Neural cell (in vitro differentiated cells): Measurements from ENCODE around the gene RPL35A. TPM values are rescaled to one million over a fixed set of nuclear protein-coding genes. Genes with fewer than 3 reads are reported as not detected.

Experiments used
- H2AFZ ChIP-seq: fragments of 200-600, 300-800 bp; sonication (generic), shearing (Covaris generic); 2 replicates; pipeline ENCODE4 v1.6.0; 2014; ENCODE audit warnings: low read depth, mild to moderate bottlenecking, antibody characterized with exemption, low read length, moderate library complexity
- H3F3A ChIP-seq: fragments of 200-600 bp; shearing (Covaris generic); 2 replicates; pipeline ENCODE4 v1.6.1; 2016; ENCODE audit warnings: mild to moderate bottlenecking, moderate library complexity, mixed read lengths, antibody characterized with exemption, low read length; ENCODE audit not compliant: insufficient read depth, poor library complexity, severe bottlenecking
- H3K27ac ChIP-seq: fragments of 200-600, 300-800 bp; sonication (generic), shearing (Covaris generic); 2 replicates; pipeline ENCODE4 v1.5.1; 2014; ENCODE audit warnings: mild to moderate bottlenecking, low read length, moderate library complexity
- H3K27me3 ChIP-seq: fragments of 300-800, 200-600 bp; sonication (generic), shearing (Covaris generic); 2 replicates; pipeline ENCODE4 v1.6.0; 2014; ENCODE audit warnings: mild to moderate bottlenecking, low read depth, low read length, moderate library complexity; ENCODE audit not compliant: insufficient read depth
- H3K36me3 ChIP-seq: fragments of 300-800, 200-600 bp; sonication (generic), shearing (Covaris generic); 2 replicates; pipeline ENCODE4 v1.5.1; 2014; ENCODE audit warnings: mild to moderate bottlenecking, antibody characterized with exemption, low read length, moderate library complexity; ENCODE audit not compliant: insufficient read depth
- H3K4me2 ChIP-seq: fragments of 300-800, 200-600 bp; sonication (generic), shearing (Covaris generic); 2 replicates; pipeline ENCODE4 v1.6.0; 2014; ENCODE audit warnings: mild to moderate bottlenecking, low read length
- H3K4me3 ChIP-seq: fragments of 300-800, 200-600 bp; sonication (generic), shearing (Covaris generic); 2 replicates; pipeline ENCODE4 v1.5.1; 2014; ENCODE audit warnings: mild to moderate bottlenecking, low read length, moderate library complexity
- H3K79me2 ChIP-seq: fragments of 200-600 bp; shearing (Covaris generic); replicated peaks from 2 replicates; pipeline ENCODE4 v1.6.0; 2014; ENCODE audit warnings: mild to moderate bottlenecking, low read length, moderate library complexity; ENCODE audit not compliant: insufficient read depth
- H3K9ac ChIP-seq: fragments of 300-800, 200-600 bp; sonication (generic), shearing (Covaris generic); 2 replicates; pipeline ENCODE4 v1.6.1; 2016; ENCODE audit warnings: mild to moderate bottlenecking, low read length, mixed read lengths
- H3K9me2 ChIP-seq: fragments of 200-600 bp; shearing (Covaris generic); 2 replicates; pipeline ENCODE4 v1.6.1; 2016; ENCODE audit warnings: mild to moderate bottlenecking, low read length, mixed read lengths; ENCODE audit not compliant: insufficient read depth
- H3K9me3 ChIP-seq: fragments of 200-600, 300-800 bp; sonication (generic), shearing (Covaris generic); 2 replicates; pipeline ENCODE4 v1.6.1; 2016; ENCODE audit warnings: mild to moderate bottlenecking, mixed run types, low read length, moderate library complexity, mixed read lengths
- H4K20me1 ChIP-seq: fragments of 200-600 bp; shearing (Covaris generic); 2 replicates; pipeline ENCODE4 v1.6.1; 2016; ENCODE audit warnings: mild to moderate bottlenecking, mixed run types; ENCODE audit not compliant: insufficient read depth
- CTCF ChIP-seq: fragments of 450-650 bp; IDR thresholded peaks from 2 replicates; pipeline ENCODE4 v1.5.1; 2014; ENCODE audit warnings: antibody characterized with exemption, mild to moderate bottlenecking, moderate library complexity; ENCODE audit not compliant: poor library complexity, severe bottlenecking
- EP300 ChIP-seq: fragments of 450-650 bp; conservative IDR thresholded peaks from 2 replicates; pipeline ENCODE4 v1.6.1; 2014; ENCODE audit warnings: antibody characterized with exemption, mild to moderate bottlenecking, moderate library complexity; ENCODE audit not compliant: poor library complexity, severe bottlenecking
- EZH2 ChIP-seq: fragments of 200-600, 300-800 bp; shearing (Covaris generic), sonication (generic); IDR thresholded peaks from 2 replicates; pipeline ENCODE4 v1.6.1; 2014; ENCODE audit warnings: antibody characterized with exemption, low read length, borderline replicate concordance, mild to moderate bottlenecking; ENCODE audit not compliant: insufficient read depth, poor library complexity, severe bottlenecking
- MXI1 ChIP-seq: fragments of 450-650 bp; conservative IDR thresholded peaks from 2 replicates; pipeline ENCODE4 v1.6.1; 2014; ENCODE audit warnings: antibody characterized with exemption, mild to moderate bottlenecking; ENCODE audit not compliant: poor library complexity, severe bottlenecking
- RAD21 ChIP-seq: fragments of 450-650 bp; conservative IDR thresholded peaks from 2 replicates; pipeline ENCODE4 v1.6.1; 2014; ENCODE audit warnings: antibody characterized with exemption, mild to moderate bottlenecking, moderate library complexity
- REST ChIP-seq: IDR thresholded peaks from 2 replicates; pipeline ENCODE4 v1.6.1; 2012; ENCODE audit warnings: borderline replicate concordance
- SMC3 ChIP-seq: fragments of 450-650 bp; conservative IDR thresholded peaks from 2 replicates; pipeline ENCODE4 v1.6.1; 2014; ENCODE audit warnings: antibody characterized with exemption, mild to moderate bottlenecking, moderate library complexity; ENCODE audit not compliant: poor library complexity
- TAF1 ChIP-seq: IDR thresholded peaks from 2 replicates; pipeline ENCODE4 v1.6.1; 2012; ENCODE audit warnings: low read depth
- polyA plus RNA-seq: library from polyadenylated mRNA; depleted of rRNA; stranded (reverse); fragments of >200 nt; gene quantifications from 2 replicates; pipeline ENCODE4 v1.2.3, GENCODE V29; 2014

RPL35A gene
- polyA plus RNA-seq, 1 donor from 2014 or later, result 1,553 TPM

GRCh38 chr3:197906023-197906849, 43.8 kb upstream of the RPL35A start:
- no peaks in the 10 kb centered on the region for H4K20me1 ChIP-seq
- no peaks in the 10 kb centered on the region for H3K79me2 ChIP-seq
- no peak overlapping the region for H2AFZ ChIP-seq
- no peaks in the 10 kb centered on the region for H3K36me3 ChIP-seq
- H3K27me3 ChIP-seq, result no peaks in the 10 kb centered on the region
- H3K4me3 ChIP-seq, result no peak overlapping the region
- H3K27ac ChIP-seq, result no peak overlapping the region
- no peaks in the 10 kb centered on the region for H3F3A ChIP-seq
- H3K4me2 ChIP-seq, result no peak overlapping the region
- H3K9me3 ChIP-seq, result no peaks in the 10 kb centered on the region
- H3K9me2 ChIP-seq, result no peaks in the 10 kb centered on the region
- no peak overlapping the region for H3K9ac ChIP-seq
- TF ChIP-seq RAD21 (peak; percentile 80), TAF1 (no peak), CTCF (peak; percentile 79), REST (no peak), EP300 (no peak), MXI1 (no peak), SMC3 (peak; percentile 66), EZH2 (no peak)

- Histone ChIP-seq H4K20me1 (no peaks in the 10 kb centered on the region), H3K4me3 (no peak overlapping the region), H3K9me2 (no peaks in the 10 kb centered on the region), H3K9ac (no peak overlapping the region), H3F3A (no peaks in the 10 kb centered on the region), H2AFZ (no peak overlapping the region), H3K36me3 (no peaks in the 10 kb centered on the region), H3K79me2 (no peaks in the 10 kb centered on the region), H3K27me3 (no peaks in the 10 kb centered on the region), H3K9me3 (no peaks in the 10 kb centered on the region), H3K4me2 (no peak overlapping the region), H3K27ac (no peak overlapping the region)
- TF ChIP-seq EP300 (no peak), EZH2 (no peak), RAD21 (no peak), MXI1 (no peak), SMC3 (no peak), TAF1 (no peak), CTCF (no peak)
Observed at GRCh38 chr3:197906850-197907187, 43.2 kb upstream of the RPL35A start.
